ENCODE results near the gene KIF2C. TPM values are rescaled to one million over a fixed set of nuclear protein-coding genes. Genes with fewer than 3 reads are reported as not detected.

Gene KIF2C
- total RNA-seq: 1 to 10 TPM in 3 of 5 donors, under 1 TPM in 2; 0.68 to 1.6 (median 1.1) TPM
- total RNA-seq (2013): 0.81 TPM
- 0.63 to 17.7 (median 1.8) reads per million in 29 experiments for total RNA-seq

DNA sequence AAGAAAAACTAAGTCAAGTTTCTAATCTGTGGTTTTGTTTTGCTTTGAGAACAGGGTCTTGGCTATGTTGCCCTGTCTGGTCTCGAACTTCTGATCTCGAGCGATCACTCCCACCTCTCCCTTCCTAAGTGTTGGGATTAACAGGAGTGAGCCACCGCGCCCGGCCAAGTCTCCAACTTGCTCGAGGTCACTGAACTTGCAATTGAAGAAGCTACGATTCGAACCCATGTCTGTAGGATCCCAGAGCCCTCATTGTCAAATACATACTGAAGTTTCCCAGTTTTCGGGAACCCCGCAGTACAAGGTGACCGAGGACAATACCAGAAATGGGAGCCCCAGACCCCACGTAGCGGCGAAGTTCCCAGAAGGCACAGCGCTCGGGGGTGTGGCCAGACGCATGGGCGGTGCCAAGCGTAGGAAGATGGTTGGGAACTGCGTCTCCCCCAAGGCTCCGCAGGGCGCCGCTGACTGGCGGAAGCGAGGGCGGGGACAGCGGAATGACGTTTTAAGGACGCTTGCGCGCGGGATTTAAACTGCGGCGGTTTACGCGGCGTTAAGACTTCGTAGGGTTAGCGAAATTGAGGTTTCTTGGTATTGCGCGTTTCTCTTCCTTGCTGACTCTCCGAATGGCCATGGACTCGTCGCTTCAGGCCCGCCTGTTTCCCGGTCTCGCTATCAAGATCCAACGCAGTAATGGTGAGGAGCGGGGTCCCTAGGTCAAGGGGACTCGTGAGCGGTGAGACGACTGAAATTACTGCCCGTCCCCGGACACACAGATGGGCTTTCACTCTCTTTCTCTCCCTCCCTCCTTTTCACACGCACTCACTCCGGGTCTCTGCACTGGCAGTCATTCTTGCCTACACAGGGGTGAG, at the start of gene KIF2C:
KIF2C (plus strand) TSS at position 531 of the 872 bp plus-strand sequence; CDS start at position 627, 96 bp downstream.
- ATAC-seq (replicated peaks in 1 of 4): peak; percentile 100
- peak within 1 kb of the TSS; percentile 79 to 86 for H3K4me3 ChIP-seq (ENCODE audit: control insufficient read depth in 1 of 2, extremely low read depth in 1 of 2, low read length in 1 of 2)
- peak within 1 kb of the TSS; percentile 84 for H3K27ac ChIP-seq (ENCODE audit: low read length)
- Mint-ChIP-seq H3K36me3 (no peaks in the 10 kb centered on the region), H3K27ac (peak within 1 kb of the TSS; percentile 91 to 96), H3K4me1 (peaks cover 17 to 18% (median 17%) of the 10 kb centered on the region in 3 donors), H3K9me3 (no peaks in the 10 kb centered on the region), H3K4me3 (peak within 1 kb of the TSS; percentile 87 to 91 (median 90)), H3K27me3 (no peaks in the 10 kb centered on the region)
- peak; percentile 91 to 98 (median 94) for DNase-seq
- H3K9me3 ChIP-seq: no peaks in the 10 kb centered on the region
- ChIA-PET POLR2A (interaction anchor here in 1 of 2 donors (0.5 to 0.7 kb wide), 2 partner anchors 564 to 845 kb away, joined by 5 to 7 read pairs; no protein-coding TSS in a partner anchor), CTCF (interaction anchor here (0.5 to 1.4 kb wide), 3 partner anchors 8 to 564 kb away, joined by 3 to 10 read pairs (median 3); partner anchors contain the start of gene RNU5D-1 (in 1 of the 2))
- no peaks in the 10 kb centered on the region for H3K36me3 ChIP-seq (ENCODE audit: control insufficient read depth in 2 of 2, extremely low read depth in 1 of 2, insufficient read depth in 1 of 2, low read length in 1 of 2)
- peaks cover 5 to 13% of the 10 kb centered on the region in 2 experiments for H3K4me1 ChIP-seq (ENCODE audit: control insufficient read depth in 1 of 2, extremely low read depth in 1 of 2, insufficient read depth in 2 of 2, low read length in 2 of 2)
- peaks cover 0 to 6% of the 10 kb centered on the region in 2 experiments for H3K27me3 ChIP-seq (replicated peaks in 1 of 2; ENCODE audit: control insufficient read depth in 2 of 2, extremely low read depth in 1 of 2, insufficient read depth in 2 of 2, low read length in 1 of 2)
- under 1% methylated on average over 55 of the region's 57 CpGs for WGBS (ENCODE audit: insufficient coverage)

DNA sequence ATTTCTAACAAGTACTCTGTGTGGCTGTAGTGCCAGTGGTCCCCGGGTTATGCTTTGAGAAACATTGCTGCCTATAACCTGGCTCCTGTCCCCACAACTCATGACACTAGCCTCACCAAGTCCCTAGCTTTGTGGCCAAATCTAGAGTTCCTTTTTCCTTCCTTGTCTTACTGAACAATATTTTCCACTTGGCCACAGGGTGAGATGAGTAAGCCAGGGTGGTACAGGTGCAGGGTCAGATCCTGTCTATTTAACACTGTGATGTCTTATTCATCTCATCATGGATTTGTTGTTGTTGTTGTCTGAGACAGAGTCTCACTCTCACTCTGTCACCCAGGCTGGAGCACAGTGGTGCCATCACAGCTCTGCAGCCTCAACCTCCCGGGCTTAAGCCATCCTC, 46.5 kb upstream of the KIF2C start:
- H3K9me3 ChIP-seq: no peaks in the 10 kb centered on the region
- Mint-ChIP-seq H3K36me3 (no peaks in the 10 kb centered on the region), H3K27ac (no peak overlapping the region), H3K9me3 (no peaks in the 10 kb centered on the region), H3K4me3 (no peak overlapping the region), H3K4me1 (peaks cover 14 to 25% (median 15%) of the 10 kb centered on the region in 3 donors), H3K27me3 (peaks cover 0 to 5% of the 10 kb centered on the region in 2 donors)
- H3K4me3 ChIP-seq (ENCODE audit: control insufficient read depth in 1 of 2, extremely low read depth in 1 of 2, low read length in 1 of 2): no peak overlapping the region
- peaks cover 15 to 18% of the 10 kb centered on the region in 2 experiments for H3K4me1 ChIP-seq (ENCODE audit: control insufficient read depth in 1 of 2, extremely low read depth in 1 of 2, insufficient read depth in 2 of 2, low read length in 2 of 2)
- CTCF ChIA-PET: no interaction called here
- no peak overlapping the region for H3K27ac ChIP-seq (ENCODE audit: low read length)
- POLR2A ChIA-PET: no interaction called here
- ATAC-seq (replicated peaks in 1 of 4) (no peak), DNase-seq (no peak)
- H3K36me3 ChIP-seq (ENCODE audit: control insufficient read depth in 2 of 2, extremely low read depth in 1 of 2, insufficient read depth in 1 of 2, low read length in 1 of 2): no peaks in the 10 kb centered on the region
- no CpG with 5 or more reads among the region's 2 CpGs for WGBS (ENCODE audit: insufficient coverage)
- peaks cover 0 to 2% of the 10 kb centered on the region in 2 experiments for H3K27me3 ChIP-seq (replicated peaks in 1 of 2; ENCODE audit: control insufficient read depth in 2 of 2, extremely low read depth in 1 of 2, insufficient read depth in 2 of 2, low read length in 1 of 2)

DNA sequence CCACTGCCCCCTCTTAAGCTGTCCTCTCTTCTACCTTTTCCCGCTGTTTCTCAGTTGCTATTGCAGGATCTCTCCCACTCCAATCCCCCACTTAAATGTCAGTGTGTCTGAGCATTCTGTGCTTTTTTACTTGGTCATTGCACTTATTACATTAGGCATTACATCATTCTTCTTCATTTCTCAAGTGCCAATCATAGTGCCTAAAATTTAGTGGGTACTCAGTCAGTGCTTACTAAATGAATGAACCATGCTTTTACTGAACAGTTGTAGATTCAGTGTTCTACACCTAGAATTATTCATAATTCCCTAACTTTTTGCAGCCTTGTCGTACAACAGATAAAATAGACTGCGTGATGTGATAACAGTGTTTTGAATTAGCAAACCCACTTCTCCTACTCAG, 45.7 kb upstream of the KIF2C start:
- Mint-ChIP-seq H3K4me1 (peaks cover 14 to 25% (median 15%) of the 10 kb centered on the region in 3 donors), H3K9me3 (no peaks in the 10 kb centered on the region), H3K36me3 (no peaks in the 10 kb centered on the region), H3K27ac (no peak overlapping the region), H3K4me3 (no peak overlapping the region), H3K27me3 (peaks cover 0 to 5% of the 10 kb centered on the region in 2 donors)
- Histone ChIP-seq H3K36me3 (ENCODE audit: control insufficient read depth in 2 of 2, extremely low read depth in 1 of 2, insufficient read depth in 1 of 2, low read length in 1 of 2) (no peaks in the 10 kb centered on the region), H3K4me3 (ENCODE audit: control insufficient read depth in 1 of 2, extremely low read depth in 1 of 2, low read length in 1 of 2) (no peak overlapping the region), H3K27me3 (replicated peaks in 1 of 2; ENCODE audit: control insufficient read depth in 2 of 2, extremely low read depth in 1 of 2, insufficient read depth in 2 of 2, low read length in 1 of 2) (peaks cover 0 to 2% of the 10 kb centered on the region in 2 experiments), H3K4me1 (ENCODE audit: control insufficient read depth in 1 of 2, extremely low read depth in 1 of 2, insufficient read depth in 2 of 2, low read length in 2 of 2) (peaks cover 15 to 18% of the 10 kb centered on the region in 2 experiments), H3K27ac (ENCODE audit: low read length) (no peak overlapping the region), H3K9me3 (no peaks in the 10 kb centered on the region)
- CTCF ChIA-PET: no interaction called here
- DNase-seq (no peak), ATAC-seq (replicated peaks in 1 of 4) (no peak)
- 100% methylated on average over 1 of the region's 3 CpGs for WGBS (ENCODE audit: insufficient coverage)
- POLR2A ChIA-PET: no interaction called here

DNA sequence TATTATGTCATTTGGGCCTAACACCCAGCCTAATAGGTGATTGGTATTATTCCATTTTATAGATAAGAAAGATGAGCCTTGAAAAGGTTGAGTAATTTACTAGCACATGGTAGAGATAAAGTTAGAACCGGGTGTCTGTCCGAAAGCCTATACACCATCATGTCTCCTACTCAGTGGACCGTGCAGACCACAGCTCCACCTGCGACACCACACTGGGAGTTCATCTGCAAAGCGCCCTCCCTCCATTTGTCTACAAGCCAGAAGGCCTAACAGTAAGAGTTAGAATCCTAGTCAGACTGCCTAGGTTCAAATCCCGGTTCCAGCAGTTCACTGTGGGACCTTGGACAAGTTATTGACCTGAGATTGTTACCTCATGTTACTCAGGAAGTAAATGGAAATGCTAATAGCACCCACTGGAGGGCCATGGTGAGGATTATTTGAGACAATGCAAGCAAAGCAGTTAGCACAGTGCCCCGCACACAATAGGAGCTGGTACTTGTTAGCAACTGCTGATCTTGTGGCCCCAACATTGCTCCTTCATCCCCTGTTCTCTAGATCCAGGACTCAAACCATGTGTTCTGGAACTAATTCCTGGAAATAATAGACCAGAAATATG, 44.7 kb upstream of the KIF2C start:
- no peak overlapping the region for H3K4me3 ChIP-seq (ENCODE audit: control insufficient read depth in 1 of 2, extremely low read depth in 1 of 2, low read length in 1 of 2)
- peaks cover 15 to 18% of the 10 kb centered on the region in 2 experiments for H3K4me1 ChIP-seq (ENCODE audit: control insufficient read depth in 1 of 2, extremely low read depth in 1 of 2, insufficient read depth in 2 of 2, low read length in 2 of 2)
- no peaks in the 10 kb centered on the region for H3K36me3 ChIP-seq (ENCODE audit: control insufficient read depth in 2 of 2, extremely low read depth in 1 of 2, insufficient read depth in 1 of 2, low read length in 1 of 2)
- peaks cover 14 to 25% (median 15%) of the 10 kb centered on the region in 3 donors for H3K4me1 Mint-ChIP-seq
- peaks cover 0 to 2% of the 10 kb centered on the region in 2 experiments for H3K27me3 ChIP-seq (replicated peaks in 1 of 2; ENCODE audit: control insufficient read depth in 2 of 2, extremely low read depth in 1 of 2, insufficient read depth in 2 of 2, low read length in 1 of 2)
- no peak for ATAC-seq (replicated peaks in 1 of 4)
- H3K27me3 Mint-ChIP-seq: peaks cover 0 to 5% of the 10 kb centered on the region in 2 donors
- no peaks in the 10 kb centered on the region for H3K36me3 Mint-ChIP-seq
- no peaks in the 10 kb centered on the region for H3K9me3 Mint-ChIP-seq
- POLR2A ChIA-PET: interaction anchor here in 1 of 2 donors (0.7 kb wide), 1 partner anchor 31 kb away, joined by 6 read pairs; no protein-coding TSS in a partner anchor
- DNase-seq: no peak
- no peak overlapping the region for H3K27ac ChIP-seq (ENCODE audit: low read length)
- WGBS (ENCODE audit: insufficient coverage): 83% methylated on average over 2 of the region's 7 CpGs
- H3K4me3 Mint-ChIP-seq: no peak overlapping the region
- CTCF ChIA-PET: no interaction called here
- no peak overlapping the region for H3K27ac Mint-ChIP-seq
- H3K9me3 ChIP-seq: no peaks in the 10 kb centered on the region

DNA sequence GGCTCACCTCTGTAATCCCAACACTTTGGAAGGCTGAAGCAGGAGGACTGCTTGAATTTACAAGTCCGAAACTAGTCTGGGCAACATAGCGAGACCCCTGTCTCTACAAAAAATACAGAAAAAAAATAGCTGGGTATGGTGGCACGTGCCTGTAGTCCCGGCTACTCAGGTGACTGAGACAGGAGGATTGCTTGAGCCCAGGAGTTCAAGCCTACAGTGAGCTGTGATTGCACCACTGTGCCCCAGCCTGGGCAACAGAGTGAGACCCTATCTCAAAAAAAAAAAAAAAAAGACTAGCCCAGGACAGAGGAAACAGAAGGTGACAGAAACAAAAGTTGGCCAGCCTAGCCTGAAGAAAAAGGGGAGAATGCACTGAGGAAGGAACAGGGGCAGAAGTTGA, 44.0 kb upstream of the KIF2C start:
- no peak for DNase-seq
- Histone ChIP-seq H3K4me1 (ENCODE audit: control insufficient read depth in 1 of 2, extremely low read depth in 1 of 2, insufficient read depth in 2 of 2, low read length in 2 of 2) (peaks cover 15 to 18% of the 10 kb centered on the region in 2 experiments), H3K27me3 (replicated peaks in 1 of 2; ENCODE audit: control insufficient read depth in 2 of 2, extremely low read depth in 1 of 2, insufficient read depth in 2 of 2, low read length in 1 of 2) (peaks cover 0 to 2% of the 10 kb centered on the region in 2 experiments), H3K27ac (ENCODE audit: low read length) (no peak overlapping the region), H3K9me3 (no peaks in the 10 kb centered on the region), H3K4me3 (ENCODE audit: control insufficient read depth in 1 of 2, extremely low read depth in 1 of 2, low read length in 1 of 2) (no peak overlapping the region), H3K36me3 (ENCODE audit: control insufficient read depth in 2 of 2, extremely low read depth in 1 of 2, insufficient read depth in 1 of 2, low read length in 1 of 2) (no peaks in the 10 kb centered on the region)
- 94% methylated on average over 3 of the region's 4 CpGs for WGBS (ENCODE audit: insufficient coverage)
- Mint-ChIP-seq H3K9me3 (no peaks in the 10 kb centered on the region), H3K4me1 (peaks cover 14 to 25% (median 15%) of the 10 kb centered on the region in 3 donors), H3K36me3 (no peaks in the 10 kb centered on the region), H3K27me3 (peaks cover 0 to 5% of the 10 kb centered on the region in 2 donors), H3K4me3 (no peak overlapping the region), H3K27ac (peak overlapping the region in 1 of 2 donors; percentile 96)
- ChIA-PET CTCF (interaction anchor here in 1 of 2 donors (0.6 kb wide), 1 partner anchor 48 kb away, joined by 3 read pairs; no protein-coding TSS in a partner anchor), POLR2A (no interaction called here)
- ATAC-seq (replicated peaks in 1 of 4): no peak

DNA sequence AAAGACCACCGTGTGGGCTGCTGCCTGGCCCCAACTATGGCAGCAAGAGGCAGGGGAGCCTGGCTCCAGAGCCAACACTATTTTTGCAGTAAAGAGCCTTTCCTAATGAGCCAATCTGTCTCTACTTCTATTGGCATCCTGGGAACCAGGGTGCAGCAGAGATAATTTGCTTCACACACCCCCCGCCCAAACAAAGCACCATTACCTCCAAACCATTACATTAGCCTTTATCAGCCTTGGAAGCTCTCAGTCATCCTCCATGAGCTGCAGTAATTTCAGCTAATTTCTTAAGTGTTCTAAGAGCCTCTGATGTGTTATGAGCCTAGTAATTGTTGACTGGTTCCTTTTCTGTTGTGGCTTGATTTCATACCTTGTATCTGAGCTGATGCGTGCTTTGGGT, 43.5 kb upstream of the KIF2C start:
- peaks cover 14 to 25% (median 15%) of the 10 kb centered on the region in 3 donors for H3K4me1 Mint-ChIP-seq
- H3K27me3 Mint-ChIP-seq: peaks cover 0 to 5% of the 10 kb centered on the region in 2 donors
- WGBS (ENCODE audit: insufficient coverage): 80% methylated on average over 1 of the region's 3 CpGs
- ATAC-seq (replicated peaks in 1 of 4): no peak
- H3K27ac Mint-ChIP-seq: peak overlapping the region; percentile 93 to 96
- H3K4me1 ChIP-seq (ENCODE audit: control insufficient read depth in 1 of 2, extremely low read depth in 1 of 2, insufficient read depth in 2 of 2, low read length in 2 of 2): peaks cover 15 to 18% of the 10 kb centered on the region in 2 experiments
- no peaks in the 10 kb centered on the region for H3K36me3 ChIP-seq (ENCODE audit: control insufficient read depth in 2 of 2, extremely low read depth in 1 of 2, insufficient read depth in 1 of 2, low read length in 1 of 2)
- peak overlapping the region; percentile 83 for H3K27ac ChIP-seq (ENCODE audit: low read length)
- POLR2A ChIA-PET: interaction anchor here in 1 of 2 donors (0.5 kb wide), 1 partner anchor 863 kb away, joined by 4 read pairs; no protein-coding TSS in a partner anchor
- H3K9me3 ChIP-seq: no peaks in the 10 kb centered on the region
- no peak overlapping the region for H3K4me3 ChIP-seq (ENCODE audit: control insufficient read depth in 1 of 2, extremely low read depth in 1 of 2, low read length in 1 of 2)
- CTCF ChIA-PET: interaction anchor here (0.6 to 0.7 kb wide), 3 partner anchors 9 to 48 kb away, joined by 3 to 6 read pairs (median 3); no protein-coding TSS in a partner anchor
- DNase-seq: no peak
- peak overlapping the region in 1 of 3 donors; percentile 44 for H3K4me3 Mint-ChIP-seq
- peaks cover 0 to under 1% of the 10 kb centered on the region in 2 experiments for H3K27me3 ChIP-seq (replicated peaks in 1 of 2; ENCODE audit: control insufficient read depth in 2 of 2, extremely low read depth in 1 of 2, insufficient read depth in 2 of 2, low read length in 1 of 2)
- no peaks in the 10 kb centered on the region for H3K9me3 Mint-ChIP-seq
- no peaks in the 10 kb centered on the region for H3K36me3 Mint-ChIP-seq
